ENCODE results near the gene PIGQ. TPM values are rescaled to one million over a fixed set of nuclear protein-coding genes. Genes with fewer than 3 reads are reported as not detected.

PIGQ gene
- total RNA-seq, 3 donors from 2014 or later, result 37.8 to 39.6 (median 38.4) TPM

- ATAC-seq, result peak; percentile 90
- peaks cover 11% of the 10 kb centered on the region for H3K4me1 ChIP-seq (ENCODE audit: low read depth)
- peak; percentile 80 for TF ChIP-seq CTCF (IDR thresholded peaks at IDR 0.05)
- H3K36me3 ChIP-seq (ENCODE audit: low read depth), result no peaks in the 10 kb centered on the region
- H3K4me3 ChIP-seq, result no peak overlapping the region
- DNase-seq, result peak; percentile 66 to 81 (median 78)
- no peaks in the 10 kb centered on the region for H3K9me3 ChIP-seq
- intact Hi-C loops (cut with DNase I, micrococcal nuclease), result no loop called here
Observed at GRCh38 chr16:610513-611381, 41.0 kb downstream of the PIGQ start.

- no peak for DNase-seq
- ATAC-seq, result no peak
- intact Hi-C loops (cut with DNase I, micrococcal nuclease), result no loop called here
- Histone ChIP-seq H3K4me1 (ENCODE audit: low read depth) (peaks cover 14% of the 10 kb centered on the region), H3K9me3 (no peaks in the 10 kb centered on the region), H3K36me3 (ENCODE audit: low read depth) (no peaks in the 10 kb centered on the region), H3K4me3 (no peak overlapping the region)
- TF ChIP-seq CTCF (IDR thresholded peaks at IDR 0.05), result no peak
Observed at GRCh38 chr16:615122-615521, 45.4 kb downstream of the PIGQ start.

DNA sequence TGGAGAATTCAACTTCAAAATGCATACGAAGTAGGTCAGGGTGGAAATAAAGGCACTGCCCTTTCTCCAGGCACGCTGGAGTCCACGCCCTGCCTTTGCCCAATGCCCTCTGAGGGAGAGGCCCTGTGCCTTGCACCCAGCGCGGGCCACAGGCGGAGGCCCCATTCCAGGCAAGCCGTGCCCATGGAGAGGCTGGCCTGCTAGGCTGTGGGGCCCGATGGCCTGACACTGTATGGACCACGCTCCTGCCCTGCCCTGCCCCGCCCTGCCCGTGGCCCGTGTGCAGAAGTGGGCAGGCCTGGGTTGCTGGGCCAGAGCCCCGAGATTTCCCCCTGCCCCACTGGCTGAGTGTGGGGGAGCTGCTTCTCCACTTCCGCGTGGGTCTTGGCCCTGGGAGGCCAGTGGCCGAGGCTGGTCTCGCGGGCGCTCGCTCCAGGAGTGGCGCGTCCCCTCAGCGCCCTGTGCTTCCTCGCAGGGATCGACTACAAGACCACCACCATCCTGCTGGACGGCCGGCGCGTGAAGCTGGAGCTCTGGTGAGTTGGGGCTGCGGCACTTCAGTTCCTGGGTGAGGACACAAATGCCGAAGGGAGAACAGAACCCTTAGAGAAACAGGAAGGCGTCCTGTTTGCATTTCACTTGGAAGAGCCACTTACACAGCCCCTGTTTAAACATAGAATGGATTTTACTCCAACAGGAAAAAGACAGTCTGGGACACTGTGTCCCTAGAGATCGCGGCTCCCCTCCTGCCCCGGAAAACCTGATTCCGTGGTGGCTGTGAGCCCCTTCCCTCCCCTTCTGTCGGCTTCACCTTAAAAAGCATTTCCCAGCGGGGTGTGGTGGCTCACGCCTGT lies 47.2 kb downstream of the PIGQ start:
- ATAC-seq (peak; percentile 95), DNase-seq (peak; percentile 58 to 79 (median 73))
- Histone ChIP-seq H3K4me3 (no peak overlapping the region), H3K4me1 (ENCODE audit: low read depth) (peaks cover 10% of the 10 kb centered on the region), H3K36me3 (ENCODE audit: low read depth) (no peaks in the 10 kb centered on the region), H3K9me3 (no peaks in the 10 kb centered on the region)
- no peak for TF ChIP-seq CTCF (IDR thresholded peaks at IDR 0.05)
- intact Hi-C loops (cut with DNase I, micrococcal nuclease), result no loop called here

DNA sequence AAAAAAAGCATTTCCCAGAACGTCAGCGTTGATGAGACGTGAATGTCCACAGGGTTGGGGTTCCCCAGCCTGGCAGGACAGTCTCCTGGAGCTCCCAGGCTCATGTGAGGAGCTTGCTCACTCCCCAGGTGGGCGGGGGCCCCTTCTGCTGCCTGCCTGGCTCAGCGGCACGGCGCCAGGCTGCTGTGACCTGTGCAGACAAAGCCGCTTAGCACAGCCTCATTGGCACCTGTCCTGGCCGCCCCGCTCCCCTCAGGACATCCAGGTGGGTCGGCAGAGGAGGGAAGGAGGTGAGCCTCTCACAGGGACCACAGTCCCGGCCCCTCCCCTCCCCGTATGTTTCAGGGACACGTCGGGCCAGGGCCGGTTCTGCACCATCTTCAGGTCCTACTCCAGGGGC lies 48.1 kb downstream of the PIGQ start:
- TF ChIP-seq CTCF (IDR thresholded peaks at IDR 0.05), result no peak
- intact Hi-C loops (cut with DNase I, micrococcal nuclease), result no loop called here
- no peak overlapping the region for H3K4me3 ChIP-seq
- H3K36me3 ChIP-seq (ENCODE audit: low read depth), result no peaks in the 10 kb centered on the region
- no peaks in the 10 kb centered on the region for H3K9me3 ChIP-seq
- no peak for DNase-seq
- peaks cover 10% of the 10 kb centered on the region for H3K4me1 ChIP-seq (ENCODE audit: low read depth)
- no peak for ATAC-seq

- no peak for TF ChIP-seq CTCF (IDR thresholded peaks at IDR 0.05)
- intact Hi-C loops (cut with DNase I, micrococcal nuclease), result no loop called here
- Histone ChIP-seq H3K9me3 (no peaks in the 10 kb centered on the region), H3K4me1 (ENCODE audit: low read depth) (peaks cover 10% of the 10 kb centered on the region), H3K4me3 (no peak overlapping the region), H3K36me3 (ENCODE audit: low read depth) (no peaks in the 10 kb centered on the region)
- no peak for ATAC-seq
- DNase-seq, result no peak
Observed at GRCh38 chr16:619476-620100, 49.8 kb downstream of the PIGQ start.

Data from mucosa of descending colon (tissue), 3 donors.